Iris pigment epithelial cell (primary cell): ENCODE measurements around the gene B3GNT4.
"Not testable (repeated sequence)": the region's sequence is repeated elsewhere in the genome, so short reads cannot be mapped to it uniquely, and the experiment has no call there.

Experiments
- DNase-seq: peaks from one replicate; pipeline ENCODE4 v3.0.0-alpha.2; 2011; ENCODE audit warnings: low read depth

The B3GNT4 gene

GRCh38 chr12:122189626-122190475 is 13.7 kb upstream of the B3GNT4 start:
- no peak for DNase-seq

- DNase-seq: peak; percentile 58
Observed at GRCh38 chr12:122190842-122191668, 12.5 kb upstream of the B3GNT4 start.

- no peak for DNase-seq
Observed at GRCh38 chr12:122192441-122192840, 11.1 kb upstream of the B3GNT4 start.

- DNase-seq: no peak
Observed at GRCh38 chr12:122194804-122195203, 8.7 kb upstream of the B3GNT4 start.

GRCh38 chr12:122195405-122195804 is 8.1 kb upstream of the B3GNT4 start:
- no peak for DNase-seq

- no peak for DNase-seq
Observed at GRCh38 chr12:122197612-122197966, 5.9 kb upstream of the B3GNT4 start.

- no peak for DNase-seq
Observed at GRCh38 chr12:122199484-122200355, 3.8 kb upstream of the B3GNT4 start.

GRCh38 chr12:122200541-122201175 is 2.9 kb upstream of the B3GNT4 start:
- no peak for DNase-seq

- DNase-seq: no peak
Observed at GRCh38 chr12:122201381-122201780, 2.1 kb upstream of the B3GNT4 start.

- no peak for DNase-seq
Observed at GRCh38 chr12:122202017-122202416, 1.5 kb upstream of the B3GNT4 start.

- DNase-seq: not testable (repeated sequence)
Observed at GRCh38 chr12:122202811-122203210, 698 bp upstream of the B3GNT4 start.

GRCh38 chr12:122204167-122205052 is 901 bp downstream of the B3GNT4 start:
- DNase-seq: no peak

GRCh38 chr12:122205053-122205925 is 1.8 kb downstream of the B3GNT4 start:
- no peak for DNase-seq

- DNase-seq: no peak
Observed at GRCh38 chr12:122206111-122206881, 2.8 kb downstream of the B3GNT4 start.

GRCh38 chr12:122206976-122207375 is 3.5 kb downstream of the B3GNT4 start:
- DNase-seq: no peak

- no peak for DNase-seq
Observed at GRCh38 chr12:122207391-122207790, 3.9 kb downstream of the B3GNT4 start.

- no peak for DNase-seq
Observed at GRCh38 chr12:122208073-122208820, 4.7 kb downstream of the B3GNT4 start.

- DNase-seq: peak; percentile 32
Observed at GRCh38 chr12:122215771-122216170, 12.3 kb downstream of the B3GNT4 start.
